SU-DHL-6 (cell line): ENCODE data around the gene TMEM109.
A peak's percentile ranks its signal among the peaks of the same experiment; 100 is the strongest.

Experiments used
- H2AFZ ChIP-seq: fragments of 200-600 bp; sonication (generic); 2 replicates; pipeline ENCODE4 v1.6.1; 2014; ENCODE audit warnings: low read depth, mild to moderate bottlenecking, moderate library complexity, mixed read lengths, antibody characterized with exemption, low read length; ENCODE audit not compliant: severe bottlenecking
- H3F3A ChIP-seq: fragments of 200-600 bp; shearing (Covaris generic); 2 replicates; pipeline ENCODE4 v1.6.0; 2016; ENCODE audit warnings: antibody characterized with exemption, mild to moderate bottlenecking; ENCODE audit not compliant: insufficient read depth
- H3K27ac ChIP-seq: fragments of 200-600 bp; sonication (generic); 2 replicates; pipeline ENCODE4 v1.5.1; 2016; ENCODE audit warnings: low read depth, mild to moderate bottlenecking, low read length, moderate library complexity, mixed read lengths
- H3K27me3 ChIP-seq: fragments of 200-600 bp; sonication (generic), shearing (Covaris generic); 2 replicates; pipeline ENCODE4 v1.6.0; 2014; ENCODE audit warnings: mild to moderate bottlenecking, low read length
- H3K36me3 ChIP-seq: fragments of 200-600 bp; sonication (generic); 2 replicates; pipeline ENCODE4 v1.6.1; 2014; ENCODE audit warnings: mild to moderate bottlenecking, low read length, mixed read lengths
- H3K4me2 ChIP-seq: fragments of 300-600, 200-600 bp; shearing (Covaris generic), sonication (generic); 2 replicates; pipeline ENCODE4 v1.6.0; 2014; ENCODE audit warnings: low read length, low read depth, mild to moderate bottlenecking; ENCODE audit not compliant: poor library complexity, severe bottlenecking
- H3K4me3 ChIP-seq: fragments of 200-600 bp; sonication (generic); 2 replicates; pipeline ENCODE4 v1.5.1; 2014; ENCODE audit warnings: antibody characterized with exemption, low read length, mild to moderate bottlenecking, mixed read lengths; ENCODE audit not compliant: insufficient read depth, poor library complexity, severe bottlenecking
- H3K79me2 ChIP-seq: fragments of 200-600 bp; sonication (generic); 2 replicates; pipeline ENCODE4 v1.6.1; 2014; ENCODE audit warnings: mild to moderate bottlenecking, low read length, moderate library complexity; ENCODE audit not compliant: insufficient read depth
- H3K9ac ChIP-seq: fragments of 200-600 bp; sonication (generic); 2 replicates; pipeline ENCODE4 v1.7.0; 2014; ENCODE audit warnings: mild to moderate bottlenecking, low read length
- H3K9me2 ChIP-seq: fragments of 200-600 bp; sonication (generic); replicated peaks from 2 replicates; pipeline ENCODE4 v1.6.1; 2014; ENCODE audit warnings: low read length; ENCODE audit not compliant: insufficient read depth
- H3K9me3 ChIP-seq: fragments of 200-600 bp; sonication (generic); 2 replicates; pipeline ENCODE4 v1.6.1; 2014; ENCODE audit warnings: low read length, mixed read lengths; ENCODE audit not compliant: insufficient read depth
- H4K20me1 ChIP-seq: fragments of 200-600 bp; sonication (generic); 2 replicates; pipeline ENCODE4 v1.6.1; 2014; ENCODE audit warnings: low read depth, mild to moderate bottlenecking, antibody characterized with exemption, low read length, moderate library complexity, mixed read lengths
- CTCF ChIP-seq: fragments of 200-600 bp; sonication (generic); IDR thresholded peaks from one replicate; pipeline ENCODE4 v1.5.1; 2017; ENCODE audit warnings: antibody characterized with exemption, mild to moderate bottlenecking, low read length, moderate library complexity; ENCODE audit not compliant: insufficient read depth, poor library complexity, severe bottlenecking
- EZH2phosphoT487 ChIP-seq: fragments of 200-600 bp; sonication (generic), shearing (Covaris generic); conservative IDR thresholded peaks from 2 replicates; pipeline ENCODE4 v1.6.1; 2018; ENCODE audit warnings: mild to moderate bottlenecking, antibody characterized with exemption, low read length, moderate library complexity, mixed read lengths

The TMEM109 gene

GRCh38 chr11:60913793-60914632 is at the start of gene TMEM109:
Gene TMEM109 (plus strand): TSS chr11:60914158. CDS start chr11:60919694, 5,536 bp downstream.
- Histone ChIP-seq H3K9me2 (no peaks in the 10 kb centered on the region), H3K4me3 (peak within 1 kb of the TSS; percentile 60), H3F3A (peaks cover 10% of the 10 kb centered on the region), H3K27ac (peak within 1 kb of the TSS; percentile 69), H3K9me3 (no peaks in the 10 kb centered on the region), H4K20me1 (no peaks in the 10 kb centered on the region), H3K9ac (peak within 1 kb of the TSS; percentile 73), H3K36me3 (no peaks in the 10 kb centered on the region), H3K4me2 (peak within 1 kb of the TSS; percentile 93), H3K79me2 (peaks cover 35% of the 10 kb centered on the region), H3K27me3 (no peaks in the 10 kb centered on the region), H2AFZ (peak within 1 kb of the TSS; percentile 96)
- no peak for TF ChIP-seq CTCF
- no peak for TF ChIP-seq EZH2phosphoT487

GRCh38 chr11:60864856-60865513 is 49.0 kb upstream of the TMEM109 start:
- Histone ChIP-seq H3K79me2 (no peaks in the 10 kb centered on the region), H3K27ac (no peak overlapping the region), H3K9me3 (no peaks in the 10 kb centered on the region), H3K9me2 (no peaks in the 10 kb centered on the region), H3K9ac (no peak overlapping the region), H4K20me1 (no peaks in the 10 kb centered on the region), H2AFZ (no peak overlapping the region), H3K4me2 (no peak overlapping the region), H3F3A (no peaks in the 10 kb centered on the region), H3K27me3 (no peaks in the 10 kb centered on the region), H3K36me3 (no peaks in the 10 kb centered on the region), H3K4me3 (no peak overlapping the region)
- no peak for TF ChIP-seq CTCF
- TF ChIP-seq EZH2phosphoT487 = no peak

- Histone ChIP-seq H3K9ac (no peak within 1 kb of the TSS), H3K36me3 (no peaks in the 10 kb centered on the region), H3F3A (no peaks in the 10 kb centered on the region), H3K79me2 (no peaks in the 10 kb centered on the region), H3K4me3 (no peak within 1 kb of the TSS), H4K20me1 (no peaks in the 10 kb centered on the region), H3K27ac (no peak within 1 kb of the TSS), H3K9me3 (no peaks in the 10 kb centered on the region), H3K4me2 (no peak within 1 kb of the TSS), H2AFZ (no peak within 1 kb of the TSS), H3K9me2 (no peaks in the 10 kb centered on the region), H3K27me3 (no peaks in the 10 kb centered on the region)
- TF ChIP-seq EZH2phosphoT487 = no peak
- TF ChIP-seq CTCF = no peak
Observed at GRCh38 chr11:60866911-60867870, 46.8 kb upstream of the TMEM109 start, which contains the start of gene ZP1. Gene ZP1 (plus strand): TSS chr11:60867542. CDS start chr11:60867562, 20 bp downstream.
